SK-N-SH (cell line): ENCODE measurements around the gene ZNF746. TPM values are rescaled to one million over a fixed set of nuclear protein-coding genes. Genes with fewer than 3 reads are reported as not detected.

Experiments used
- CTCF ChIA-PET: fragments of 300-600, 350-600 bp; formaldehyde crosslinking; extraction: SDS; loops from one replicate; lab custom pipeline; 2021; lab: Yijun Ruan, JAX
- POLR2A ChIA-PET: fragments of 350-600 bp; sonication (Branson Sonifier 250); formaldehyde crosslinking; extraction: SDS; loops from one replicate; lab custom pipeline; 2020; ENCODE audit warnings: antibody characterized with exemption, inconsistent platforms; lab: Yijun Ruan, JAX
- DNase-seq: peaks from one replicate; pipeline ENCODE4 v3.0.0; 2012
- H2AFZ ChIP-seq: fragments of 200-600 bp; sonication (generic); 2 replicates; pipeline ENCODE4 v1.8.1; 2016; ENCODE audit warnings: antibody characterized with exemption, mild to moderate bottlenecking, low read depth
- H3F3A ChIP-seq: fragments of 200-600 bp; sonication (generic); replicated peaks from 2 replicates; pipeline ENCODE3; 2016; ENCODE audit warnings: antibody characterized with exemption, mild to moderate bottlenecking; ENCODE audit not compliant: insufficient read depth
- H3K27ac ChIP-seq, 2 experiments: fragments of 200-500 bp in 1 of 2; fragments of 200-600 bp in 1 of 2; sonication (Bioruptor generic) in 1 of 2; sonication (generic), shearing (Covaris generic) in 1 of 2; 2 replicates each; pipeline versions ENCODE4 v1.5.1 to v1.6.1; 2014 to 2016; ENCODE audit warnings: low read depth in 2 of 2, inconsistent platforms in 1 of 2, low read length in 1 of 2, mild to moderate bottlenecking in 1 of 2, mixed read lengths in 1 of 2
- H3K27me3 ChIP-seq: fragments of 200-600 bp; sonication (generic), shearing (Covaris generic); 2 replicates; pipeline ENCODE4 v1.6.1; 2016; ENCODE audit warnings: mixed run types; ENCODE audit not compliant: insufficient read depth
- H3K36me3 ChIP-seq, 2 experiments: fragments of 200-500 bp in 1 of 2; fragments of 200-600 bp in 1 of 2; sonication (Bioruptor generic) in 1 of 2; sonication (generic) in 1 of 2; replicated peaks in 1 of 2; 2 replicates each; pipeline versions ENCODE3 to v1.5.1; 2014 to 2016; ENCODE audit warnings: low read length in 1 of 2, mild to moderate bottlenecking in 1 of 2; ENCODE audit not compliant: insufficient read depth in 2 of 2, control insufficient read depth in 1 of 2
- H3K4me1 ChIP-seq, 2 experiments: fragments of 200-500 bp in 1 of 2; fragments of 200-600 bp in 1 of 2; sonication (Bioruptor generic) in 1 of 2; sonication (generic), shearing (Covaris generic) in 1 of 2; 2 replicates each; pipeline versions ENCODE4 v1.5.1 to v1.6.1; 2014 to 2016; ENCODE audit warnings: low read depth in 1 of 2, low read length in 1 of 2, mixed run types in 1 of 2; ENCODE audit not compliant: insufficient read depth in 2 of 2, control insufficient read depth in 1 of 2
- H3K4me2 ChIP-seq: fragments of 200-600 bp; sonication (generic), shearing (Covaris generic); 2 replicates; pipeline ENCODE4 v1.6.1; 2017; ENCODE audit warnings: mixed run types
- H3K4me3 ChIP-seq, 2 experiments: fragments of 200-500 bp in 1 of 2; fragments of 200-600 bp in 1 of 2; sonication (Bioruptor generic) in 1 of 2; sonication (generic), shearing (Covaris generic) in 1 of 2; 2 replicates each; pipeline versions ENCODE4 v1.5.1 to v1.8.1; 2014 to 2016; ENCODE audit warnings: low read depth in 2 of 2, inconsistent platforms in 1 of 2, low read length in 1 of 2, mild to moderate bottlenecking in 1 of 2, mixed read lengths in 1 of 2, moderate library complexity in 1 of 2
- H3K79me2 ChIP-seq: fragments of 200-600 bp; sonication (generic); 2 replicates; pipeline ENCODE4 v1.8.1; 2017; ENCODE audit warnings: mild to moderate bottlenecking; ENCODE audit not compliant: insufficient read depth
- H3K9ac ChIP-seq: fragments of 200-600 bp; sonication (generic); 2 replicates; pipeline ENCODE4 v1.6.1; 2017; ENCODE audit warnings: mixed run types
- H3K9me2 ChIP-seq: fragments of 200-600 bp; sonication (generic); 2 replicates; pipeline ENCODE4 v1.6.1; 2017; ENCODE audit warnings: mixed run types
- H3K9me3 ChIP-seq: fragments of 200-600 bp; sonication (generic); 2 replicates; pipeline ENCODE4 v1.6.1; 2017; ENCODE audit warnings: mixed run types, mild to moderate bottlenecking, moderate library complexity
- H4K20me1 ChIP-seq: fragments of 200-600 bp; sonication (generic); 2 replicates; pipeline ENCODE4 v1.6.1; 2017; ENCODE audit warnings: mild to moderate bottlenecking, mixed run types; ENCODE audit not compliant: insufficient read depth
- CHD2 ChIP-seq: fragments of 150-350 bp; IDR thresholded peaks from 2 replicates; pipeline ENCODE4 v1.6.1; 2018; ENCODE audit warnings: low read length; ENCODE audit not compliant: partially characterized antibody
- ELF1 ChIP-seq: IDR thresholded peaks from 2 replicates; pipeline ENCODE4 v1.4.0; 2012
- EZH2phosphoT487 ChIP-seq: fragments of 200-600 bp; sonication (generic); IDR thresholded peaks from 2 replicates; pipeline ENCODE4 v1.6.1; 2017; ENCODE audit warnings: low read depth, mixed run types, mild to moderate bottlenecking, antibody characterized with exemption, moderate library complexity, borderline replicate concordance
- GABPA ChIP-seq: IDR thresholded peaks from 2 replicates; pipeline ENCODE4 v1.4.0; 2012; ENCODE audit warnings: low read depth, mild to moderate bottlenecking
- GATA2 ChIP-seq: sonication (generic); formaldehyde crosslinking; IDR thresholded peaks from 2 replicates; pipeline ENCODE4 v1.5.0; 2020; ENCODE audit warnings: mild to moderate bottlenecking, missing genetic modification reagents
- NFIC ChIP-seq: IDR thresholded peaks from 2 replicates; pipeline ENCODE4 v1.4.0; 2012; ENCODE audit warnings: borderline replicate concordance
- NRF1 ChIP-seq: IDR thresholded peaks from 2 replicates; pipeline ENCODE4 v1.6.1; 2012; ENCODE audit warnings: low read depth, mild to moderate bottlenecking, low read length
- RAD21 ChIP-seq: IDR thresholded peaks from 2 replicates; pipeline ENCODE4 v1.6.1; 2012; ENCODE audit warnings: mild to moderate bottlenecking, low read length
- RFX5 ChIP-seq: IDR thresholded peaks from 2 replicates; pipeline ENCODE4 v1.6.1; 2012; ENCODE audit warnings: mild to moderate bottlenecking, improper control_type of control experiment, low read length
- RXRA ChIP-seq: IDR thresholded peaks from 2 replicates; pipeline ENCODE4 v1.4.0; 2012; ENCODE audit warnings: low read depth, mild to moderate bottlenecking, borderline replicate concordance
- SIN3A ChIP-seq: IDR thresholded peaks from 2 replicates; pipeline ENCODE4 v1.6.1; 2012; ENCODE audit warnings: low read depth, mild to moderate bottlenecking, low read length, moderate library complexity, borderline replicate concordance
- SMC3 ChIP-seq: IDR thresholded peaks from 2 replicates; pipeline ENCODE4 v1.6.1; 2012; ENCODE audit warnings: low read depth, low read length, improper control_type of control experiment
- TAF1 ChIP-seq: IDR thresholded peaks from 2 replicates; pipeline ENCODE4 v1.6.1; 2012; ENCODE audit warnings: low read depth, mild to moderate bottlenecking, low read length, moderate library complexity, borderline replicate concordance
- TCF12 ChIP-seq: IDR thresholded peaks from 2 replicates; pipeline ENCODE4 v1.4.0; 2012
- TEAD4 ChIP-seq: IDR thresholded peaks from 2 replicates; pipeline ENCODE4 v1.4.0; 2012; ENCODE audit warnings: mild to moderate bottlenecking, borderline replicate concordance; ENCODE audit not compliant: insufficient read depth
- WGBS: methylation state at CpG from one replicate; pipeline ENCODE4 v1.1.6; 2017; ENCODE audit warnings: low lambda C conversion rate; 5-methylcytosine and 5-hydroxymethylcytosine counted together
- polyA plus RNA-seq, 3 experiments: library from polyadenylated mRNA; depleted of rRNA; stranded (reverse); fragments of >200 nt; gene quantifications; 2 replicates each; pipeline ENCODE4 v1.2.3, GENCODE V29; 2012
- TF ChIP-seq, protein P1 (sequence below): fragments of 200-600 bp; sonication (generic); IDR thresholded peaks from 2 replicates; pipeline ENCODE4 v1.6.1; 2017; ENCODE audit warnings: antibody characterized with exemption, mild to moderate bottlenecking, moderate library complexity
- TF ChIP-seq, protein P2 (sequence below): IDR thresholded peaks from 2 replicates; pipeline ENCODE4 v1.4.0; 2012; ENCODE audit warnings: low read depth, borderline replicate concordance
- TF ChIP-seq, protein P3 (sequence below): IDR thresholded peaks from 2 replicates; pipeline ENCODE4; 2012
- TF ChIP-seq, protein P4 (sequence below): IDR thresholded peaks from 2 replicates; pipeline ENCODE4 v1.4.0; 2012; ENCODE audit warnings: low read depth

ZNF746 gene
- polyA plus RNA-seq, 1 of the 3 experiments (the other 2 are of a cell fraction) = 11.1 TPM

DNA sequence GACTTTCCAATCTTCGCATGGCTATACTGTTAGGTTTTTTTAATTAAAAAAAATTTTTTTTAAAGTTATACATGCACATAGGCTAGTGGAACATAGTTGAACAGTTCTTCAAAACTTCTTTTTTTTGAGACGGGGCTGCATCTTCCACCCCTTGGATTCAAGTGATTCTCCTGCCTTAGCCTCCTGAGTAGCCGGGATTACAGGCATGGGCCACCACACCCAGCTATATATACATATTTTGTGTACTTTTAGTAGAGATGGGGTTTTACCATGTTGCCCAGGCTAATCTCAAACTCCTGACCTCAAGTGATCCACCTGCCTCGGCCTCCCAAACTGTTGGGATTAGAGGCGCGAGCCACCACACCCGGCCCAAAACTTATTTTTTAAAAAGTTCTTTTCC, 54.1 kb downstream of the ZNF746 start:
- H3K9me2 ChIP-seq = no peaks in the 10 kb centered on the region
- H3K4me2 ChIP-seq = no peak overlapping the region
- WGBS = 97% methylated on average over 7 of the region's 7 CpGs
- H3K79me2 ChIP-seq = peaks cover 7% of the 10 kb centered on the region; the same call in 1 of the 2 replicates
- DNase-seq = no peak
- no peaks in the 10 kb centered on the region for H3K27me3 ChIP-seq
- H3K4me1 ChIP-seq = no peaks in the 10 kb centered on the region
- no peak overlapping the region for H3K9ac ChIP-seq
- no peaks in the 10 kb centered on the region for H3K9me3 ChIP-seq
- no peaks in the 10 kb centered on the region for H4K20me1 ChIP-seq
- TF ChIP-seq TAF1 (no peak), RAD21 (no peak), SIN3A (no peak), NFIC (no peak), EZH2phosphoT487 (no peak), GATA2 (CRISPR knock-in tag) (no peak), NRF1 (no peak), RFX5 (no peak), TEAD4 (no peak), RXRA (no peak), CHD2 (no peak), SMC3 (no peak), ELF1 (no peak), TCF12 (no peak), GABPA (no peak)
- TF ChIP-seq, protein P1, sequence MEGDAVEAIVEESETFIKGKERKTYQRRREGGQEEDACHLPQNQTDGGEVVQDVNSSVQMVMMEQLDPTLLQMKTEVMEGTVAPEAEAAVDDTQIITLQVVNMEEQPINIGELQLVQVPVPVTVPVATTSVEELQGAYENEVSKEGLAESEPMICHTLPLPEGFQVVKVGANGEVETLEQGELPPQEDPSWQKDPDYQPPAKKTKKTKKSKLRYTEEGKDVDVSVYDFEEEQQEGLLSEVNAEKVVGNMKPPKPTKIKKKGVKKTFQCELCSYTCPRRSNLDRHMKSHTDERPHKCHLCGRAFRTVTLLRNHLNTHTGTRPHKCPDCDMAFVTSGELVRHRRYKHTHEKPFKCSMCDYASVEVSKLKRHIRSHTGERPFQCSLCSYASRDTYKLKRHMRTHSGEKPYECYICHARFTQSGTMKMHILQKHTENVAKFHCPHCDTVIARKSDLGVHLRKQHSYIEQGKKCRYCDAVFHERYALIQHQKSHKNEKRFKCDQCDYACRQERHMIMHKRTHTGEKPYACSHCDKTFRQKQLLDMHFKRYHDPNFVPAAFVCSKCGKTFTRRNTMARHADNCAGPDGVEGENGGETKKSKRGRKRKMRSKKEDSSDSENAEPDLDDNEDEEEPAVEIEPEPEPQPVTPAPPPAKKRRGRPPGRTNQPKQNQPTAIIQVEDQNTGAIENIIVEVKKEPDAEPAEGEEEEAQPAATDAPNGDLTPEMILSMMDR = no peak
- TF ChIP-seq, protein P2, sequence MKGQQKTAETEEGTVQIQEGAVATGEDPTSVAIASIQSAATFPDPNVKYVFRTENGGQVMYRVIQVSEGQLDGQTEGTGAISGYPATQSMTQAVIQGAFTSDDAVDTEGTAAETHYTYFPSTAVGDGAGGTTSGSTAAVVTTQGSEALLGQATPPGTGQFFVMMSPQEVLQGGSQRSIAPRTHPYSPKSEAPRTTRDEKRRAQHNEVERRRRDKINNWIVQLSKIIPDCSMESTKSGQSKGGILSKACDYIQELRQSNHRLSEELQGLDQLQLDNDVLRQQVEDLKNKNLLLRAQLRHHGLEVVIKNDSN = no peak
- TF ChIP-seq, protein P3, sequence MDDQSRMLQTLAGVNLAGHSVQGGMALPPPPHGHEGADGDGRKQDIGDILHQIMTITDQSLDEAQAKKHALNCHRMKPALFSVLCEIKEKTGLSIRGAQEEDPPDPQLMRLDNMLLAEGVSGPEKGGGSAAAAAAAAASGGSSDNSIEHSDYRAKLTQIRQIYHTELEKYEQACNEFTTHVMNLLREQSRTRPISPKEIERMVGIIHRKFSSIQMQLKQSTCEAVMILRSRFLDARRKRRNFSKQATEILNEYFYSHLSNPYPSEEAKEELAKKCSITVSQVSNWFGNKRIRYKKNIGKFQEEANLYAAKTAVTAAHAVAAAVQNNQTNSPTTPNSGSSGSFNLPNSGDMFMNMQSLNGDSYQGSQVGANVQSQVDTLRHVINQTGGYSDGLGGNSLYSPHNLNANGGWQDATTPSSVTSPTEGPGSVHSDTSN = no peak
- TF ChIP-seq, protein P4, sequence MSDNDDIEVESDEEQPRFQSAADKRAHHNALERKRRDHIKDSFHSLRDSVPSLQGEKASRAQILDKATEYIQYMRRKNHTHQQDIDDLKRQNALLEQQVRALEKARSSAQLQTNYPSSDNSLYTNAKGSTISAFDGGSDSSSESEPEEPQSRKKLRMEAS = no peak
- peaks cover 47 to 66% of the 10 kb centered on the region in 2 experiments for H3K36me3 ChIP-seq
- no peak overlapping the region for H3K27ac ChIP-seq
- ChIA-PET POLR2A (no interaction called here), CTCF (interaction anchor here (1.4 to 1.5 kb wide), 3 partner anchors 17 to 296 kb away, joined by 3 to 4 read pairs (median 4); partner anchors contain the start of gene ZNF398)
- peaks cover 6% of the 10 kb centered on the region for H3F3A ChIP-seq
- H3K4me3 ChIP-seq = no peak overlapping the region
- no peak overlapping the region for H2AFZ ChIP-seq
